GM03348 (cell line): ENCODE measurements around the gene NLRP6.
"Not testable (repeated sequence)": the region's sequence is repeated elsewhere in the genome, so short reads cannot be mapped to it uniquely, and the experiment has no call there.

Experiments used
- DNase-seq: peaks from one replicate; pipeline ENCODE4 v3.0.0; 2012; ENCODE audit warnings: low spot score

NLRP6 gene

GRCh38 chr11:325796-326591 is 47.8 kb downstream of the NLRP6 start:
- no peak for DNase-seq

- DNase-seq, result no peak
Observed at GRCh38 chr11:326592-326841, 48.3 kb downstream of the NLRP6 start.

GRCh38 chr11:326842-327580 is 48.8 kb downstream of the NLRP6 start:
- DNase-seq, result no peak

DNA sequence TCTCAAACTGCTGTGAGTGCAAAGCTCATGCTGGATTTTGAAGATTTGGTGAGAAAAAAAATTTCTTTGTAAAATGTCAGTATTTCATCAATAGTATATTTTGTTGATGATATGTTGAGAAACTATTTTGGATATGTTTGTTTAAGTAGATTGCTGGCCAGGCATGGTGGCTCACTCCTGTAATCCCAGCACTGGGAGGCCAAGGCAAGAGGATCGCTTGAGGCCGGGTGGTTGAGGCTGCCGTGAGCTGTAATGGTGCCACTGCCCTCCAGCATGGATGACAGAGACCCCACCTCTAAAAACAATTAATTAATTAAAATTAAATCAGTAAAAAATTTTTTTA is 49.3 kb downstream of the NLRP6 start:
- no peak for DNase-seq

DNA sequence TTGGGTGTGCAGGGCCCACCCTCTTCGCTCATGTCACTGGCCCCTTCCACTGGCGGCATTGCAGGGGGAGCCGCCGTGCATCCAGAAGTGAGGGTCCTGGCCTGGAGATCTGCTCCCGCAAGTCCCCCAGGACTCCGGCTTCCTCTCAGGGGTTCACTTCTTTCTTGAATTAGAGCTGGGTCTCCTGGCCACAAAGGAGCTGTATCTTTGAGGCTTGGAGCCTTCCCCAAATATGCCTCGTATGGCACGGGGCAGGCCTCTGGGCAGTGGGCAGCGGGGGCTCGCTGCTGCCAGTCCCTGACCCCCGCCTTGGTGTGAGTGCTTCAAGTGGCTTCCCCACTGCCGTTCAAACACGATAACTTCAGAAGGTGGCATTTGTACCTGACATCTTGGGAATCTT is 49.8 kb downstream of the NLRP6 start:
- DNase-seq, result no peak

DNA sequence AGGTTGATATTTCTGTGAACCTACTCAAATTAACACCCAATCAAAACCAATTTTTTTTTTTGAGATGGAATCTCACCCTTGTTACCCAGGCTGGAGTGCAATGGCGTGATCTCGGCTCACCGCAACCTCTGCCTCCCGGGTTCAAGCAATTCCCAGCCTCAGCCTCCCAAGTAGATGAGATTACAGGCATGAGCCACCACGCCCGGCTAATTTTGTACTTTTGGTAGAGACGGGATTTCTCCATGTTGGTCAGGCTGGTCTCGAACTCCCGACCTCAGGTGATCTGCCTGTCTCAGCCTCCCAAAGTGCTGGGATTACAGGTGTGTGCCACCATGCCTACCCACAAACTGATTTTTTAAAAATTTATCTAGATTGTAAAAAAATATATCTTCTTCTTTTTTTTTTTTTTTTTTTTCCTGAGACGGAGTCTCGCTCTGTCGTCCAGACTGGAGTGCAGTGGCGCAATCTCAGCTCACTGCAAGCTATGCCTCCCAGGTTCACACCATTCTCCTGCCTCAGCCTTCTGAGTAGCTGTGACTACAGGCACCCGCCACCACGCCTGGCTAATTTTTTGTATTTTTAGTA is 50.4 kb downstream of the NLRP6 start:
- DNase-seq, result not testable (repeated sequence)

GRCh38 chr11:329886-330253 is 51.7 kb downstream of the NLRP6 start:
- DNase-seq, result no peak

- no peak for DNase-seq
Observed at GRCh38 chr11:330307-330693, 52.1 kb downstream of the NLRP6 start.

GRCh38 chr11:330694-331357 is 52.6 kb downstream of the NLRP6 start:
- DNase-seq, result no peak

- DNase-seq, result no peak
Observed at GRCh38 chr11:331358-332060, 53.3 kb downstream of the NLRP6 start.

DNA sequence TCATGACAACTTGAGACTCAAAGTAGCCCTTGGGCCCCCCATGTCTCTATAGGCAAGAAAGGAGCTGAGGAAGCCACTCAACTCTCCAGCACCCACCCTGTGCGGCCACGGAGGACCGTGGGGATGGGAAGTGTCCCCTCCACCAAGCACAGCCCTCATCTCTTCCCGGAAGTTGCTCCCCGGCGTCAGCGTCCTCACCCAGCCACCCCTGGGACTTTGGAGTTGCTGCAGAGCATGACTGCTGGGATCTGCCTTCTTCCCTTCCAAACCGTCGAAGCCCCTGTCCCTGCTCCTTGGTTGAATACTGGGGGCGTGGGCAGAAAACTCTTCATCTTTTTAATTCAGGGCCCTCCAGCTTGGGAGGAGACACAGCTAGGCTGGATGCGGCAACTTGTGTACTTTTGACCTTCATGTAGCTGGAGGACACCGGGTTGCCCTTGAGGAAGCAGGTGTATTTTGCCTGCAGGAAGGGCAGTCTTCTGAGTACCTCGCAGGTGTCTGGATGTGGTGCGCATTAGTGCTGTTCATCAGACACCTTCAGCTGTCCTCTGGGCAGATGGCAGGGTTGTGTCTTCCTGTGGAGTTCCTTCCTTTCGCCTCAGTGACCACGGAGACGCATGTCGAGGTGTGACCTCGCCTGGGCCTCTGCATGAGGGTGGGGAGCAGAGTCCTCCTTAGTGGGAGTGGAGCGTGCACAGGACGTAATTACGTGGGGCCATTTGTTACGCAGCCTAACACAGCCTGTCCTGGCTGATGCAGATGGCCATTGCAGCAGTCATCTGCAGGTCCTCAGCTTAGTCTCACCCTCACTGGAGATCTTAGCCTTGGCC is 54.7 kb downstream of the NLRP6 start:
- DNase-seq, result no peak

GRCh38 chr11:333616-334263 is 55.5 kb downstream of the NLRP6 start:
- DNase-seq, result not testable (repeated sequence)

DNA sequence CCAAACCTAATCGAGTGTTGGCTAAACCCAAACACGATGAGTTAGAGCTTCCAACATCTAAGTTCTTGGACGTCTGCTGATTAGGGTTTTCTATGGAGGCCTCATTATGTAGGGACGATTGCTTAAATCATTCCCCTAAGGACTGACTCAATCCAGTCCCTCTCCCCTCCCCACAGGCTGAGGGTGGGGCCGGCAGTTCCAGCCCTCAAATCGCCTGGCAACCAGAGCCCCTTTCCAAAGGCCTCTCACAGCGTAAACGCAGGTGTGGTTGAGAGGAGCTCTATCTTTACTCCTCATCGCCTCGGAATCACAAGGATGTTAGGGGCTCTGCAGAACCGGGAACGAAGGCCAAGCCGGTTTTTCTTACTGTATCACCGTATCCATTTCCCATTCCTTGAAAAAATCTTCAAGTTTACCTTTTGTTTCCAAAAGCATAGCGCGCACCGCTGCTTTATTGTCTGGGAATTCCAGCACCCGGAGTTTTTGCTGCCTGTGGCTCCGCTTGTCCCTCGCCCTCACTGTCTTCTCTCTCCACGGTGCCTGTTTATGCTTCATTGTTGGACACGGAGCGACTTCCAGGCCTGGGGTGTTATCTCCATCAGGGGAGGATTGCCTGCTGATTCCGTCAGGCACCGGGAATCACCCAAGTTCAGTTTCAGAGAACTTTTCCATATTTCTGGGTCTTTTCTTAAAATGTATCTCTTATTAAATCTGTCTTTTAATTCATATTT is 56.2 kb downstream of the NLRP6 start:
- DNase-seq, result no peak
